GM06990 (cell line): ENCODE data around the gene MYRFL.

Experiments used
- DNase-seq: peaks from one replicate; pipeline ENCODE4 v3.0.0-alpha.2; 2011; ENCODE audit not compliant: insufficient read length; ENCODE audit errors: extremely low read depth
- H3K27me3 ChIP-seq: replicated peaks from 2 replicates; pipeline ENCODE4 v1.6.0; 2011; ENCODE audit warnings: low read length; ENCODE audit not compliant: control insufficient read depth, insufficient read depth
- H3K36me3 ChIP-seq: 2 replicates; pipeline ENCODE4 v1.5.1; 2011; ENCODE audit warnings: low read length; ENCODE audit not compliant: control insufficient read depth, insufficient read depth
- H3K4me3 ChIP-seq: replicated peaks from 2 replicates; pipeline ENCODE4 v1.5.1; 2011; ENCODE audit warnings: low read depth, mild to moderate bottlenecking, control low read depth, low read length
- TF ChIP-seq, protein P1 (sequence below): IDR thresholded peaks from 2 replicates; pipeline ENCODE4 v1.5.1; 2011; ENCODE audit warnings: low read length, control low read depth, mild to moderate bottlenecking, inconsistent platforms; ENCODE audit not compliant: insufficient read depth, poor library complexity, severe bottlenecking

The MYRFL gene

DNA sequence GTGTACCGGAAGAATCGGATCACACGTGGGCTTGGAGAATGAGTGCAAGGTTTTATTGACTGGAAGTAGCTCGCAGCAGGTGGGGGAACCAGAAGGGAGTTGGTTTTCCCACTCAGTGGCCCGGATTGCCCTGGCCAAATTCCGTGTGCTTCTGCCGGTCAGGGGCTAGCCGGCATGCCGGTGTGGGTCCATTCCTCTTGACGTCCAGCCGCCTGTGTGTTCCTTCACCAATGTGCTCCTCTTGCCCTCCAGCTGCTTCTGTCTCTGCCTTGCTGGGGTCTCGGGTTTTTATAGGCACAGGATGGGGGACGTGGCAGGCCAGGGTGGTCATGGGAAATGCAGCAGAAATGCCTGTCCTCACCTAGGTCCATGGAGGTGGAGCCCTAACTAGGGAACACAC is 11.0 kb downstream of the MYRFL start:
- no peak overlapping the region for H3K4me3 ChIP-seq
- no peak for DNase-seq
- H3K27me3 ChIP-seq, result no peaks in the 10 kb centered on the region
- no peaks in the 10 kb centered on the region for H3K36me3 ChIP-seq
- TF ChIP-seq, protein P1, sequence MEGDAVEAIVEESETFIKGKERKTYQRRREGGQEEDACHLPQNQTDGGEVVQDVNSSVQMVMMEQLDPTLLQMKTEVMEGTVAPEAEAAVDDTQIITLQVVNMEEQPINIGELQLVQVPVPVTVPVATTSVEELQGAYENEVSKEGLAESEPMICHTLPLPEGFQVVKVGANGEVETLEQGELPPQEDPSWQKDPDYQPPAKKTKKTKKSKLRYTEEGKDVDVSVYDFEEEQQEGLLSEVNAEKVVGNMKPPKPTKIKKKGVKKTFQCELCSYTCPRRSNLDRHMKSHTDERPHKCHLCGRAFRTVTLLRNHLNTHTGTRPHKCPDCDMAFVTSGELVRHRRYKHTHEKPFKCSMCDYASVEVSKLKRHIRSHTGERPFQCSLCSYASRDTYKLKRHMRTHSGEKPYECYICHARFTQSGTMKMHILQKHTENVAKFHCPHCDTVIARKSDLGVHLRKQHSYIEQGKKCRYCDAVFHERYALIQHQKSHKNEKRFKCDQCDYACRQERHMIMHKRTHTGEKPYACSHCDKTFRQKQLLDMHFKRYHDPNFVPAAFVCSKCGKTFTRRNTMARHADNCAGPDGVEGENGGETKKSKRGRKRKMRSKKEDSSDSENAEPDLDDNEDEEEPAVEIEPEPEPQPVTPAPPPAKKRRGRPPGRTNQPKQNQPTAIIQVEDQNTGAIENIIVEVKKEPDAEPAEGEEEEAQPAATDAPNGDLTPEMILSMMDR, result no peak

DNA sequence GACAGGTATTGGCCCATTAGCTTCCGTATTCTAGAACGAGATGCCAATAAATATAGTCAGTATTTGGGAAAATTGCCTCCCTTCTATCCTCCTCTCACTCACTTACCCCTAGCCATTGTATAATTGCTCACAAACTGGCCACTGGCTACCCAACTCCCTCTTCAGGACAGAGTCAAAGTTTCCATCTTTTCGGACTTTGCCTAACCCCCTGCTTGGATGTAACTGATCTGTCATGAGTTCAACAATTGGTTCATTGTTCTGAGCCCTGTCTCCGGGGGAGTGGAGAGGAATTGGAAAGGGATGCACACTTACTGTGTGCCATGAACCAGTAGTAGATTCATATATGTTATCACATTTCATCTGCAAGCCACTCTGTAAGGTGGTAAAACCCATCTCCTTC is 12.2 kb downstream of the MYRFL start:
- TF ChIP-seq, protein P1, result no peak
- no peak for DNase-seq
- Histone ChIP-seq H3K36me3 (no peaks in the 10 kb centered on the region), H3K4me3 (no peak overlapping the region), H3K27me3 (no peaks in the 10 kb centered on the region)

DNA sequence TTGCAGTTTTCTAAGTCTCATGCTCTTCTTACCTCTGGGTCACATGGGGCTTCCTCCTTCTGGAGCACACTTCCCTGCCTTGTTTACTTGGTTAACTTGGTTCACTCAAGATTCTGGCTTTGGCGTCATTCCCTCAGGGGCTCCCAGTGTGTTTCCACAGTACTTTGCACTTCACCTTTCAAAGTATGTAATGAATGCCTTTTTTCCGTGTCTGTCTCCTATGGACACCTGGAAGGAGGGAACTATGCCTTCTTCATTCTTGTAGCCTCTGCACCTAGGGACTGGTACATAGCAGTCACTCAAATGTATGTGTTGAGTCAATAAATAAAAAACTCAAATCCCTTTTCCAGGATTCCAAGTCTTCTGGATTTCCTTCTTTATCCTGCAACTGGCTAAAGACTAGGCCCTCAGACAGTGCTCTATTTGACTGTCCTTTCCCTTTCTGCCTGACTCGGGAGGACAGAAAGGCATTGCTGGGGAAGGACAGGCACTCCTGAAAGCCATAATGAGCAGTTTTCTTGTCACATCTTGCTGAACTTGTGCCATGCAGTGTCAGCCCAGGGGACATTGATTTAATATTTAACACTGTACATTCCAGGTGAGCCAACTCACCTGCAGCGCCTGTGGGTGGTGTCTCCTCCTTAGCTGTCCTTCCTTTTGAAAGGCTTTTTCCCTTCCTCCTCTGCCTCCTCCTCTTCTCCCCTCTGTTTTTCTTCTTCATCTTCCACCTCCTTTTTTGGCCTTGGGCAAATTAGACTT is 12.8 kb downstream of the MYRFL start:
- H3K27me3 ChIP-seq, result no peaks in the 10 kb centered on the region
- TF ChIP-seq, protein P1, result no peak
- H3K4me3 ChIP-seq, result no peak overlapping the region
- no peak for DNase-seq
- H3K36me3 ChIP-seq, result no peaks in the 10 kb centered on the region

DNA sequence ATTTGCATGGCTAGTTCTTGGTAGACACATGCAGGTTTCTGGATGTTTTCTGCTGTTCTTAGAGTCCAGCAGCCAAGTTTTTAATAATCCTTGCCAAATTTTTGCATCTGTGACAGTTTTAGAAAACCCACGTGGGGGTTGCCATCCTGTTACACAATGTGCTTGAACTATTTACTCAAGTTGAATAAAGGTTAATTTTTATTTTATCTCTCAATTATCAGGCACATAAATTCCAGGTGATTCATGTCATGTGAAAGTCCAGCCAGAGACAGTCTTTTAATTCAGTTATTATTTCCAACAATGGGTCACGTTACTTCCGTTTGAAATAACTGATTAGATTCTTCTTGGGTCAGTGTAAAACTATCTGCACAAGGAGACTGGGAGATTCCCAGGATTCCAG is 15.7 kb downstream of the MYRFL start:
- TF ChIP-seq, protein P1, result no peak
- no peak overlapping the region for H3K4me3 ChIP-seq
- DNase-seq, result no peak

DNA sequence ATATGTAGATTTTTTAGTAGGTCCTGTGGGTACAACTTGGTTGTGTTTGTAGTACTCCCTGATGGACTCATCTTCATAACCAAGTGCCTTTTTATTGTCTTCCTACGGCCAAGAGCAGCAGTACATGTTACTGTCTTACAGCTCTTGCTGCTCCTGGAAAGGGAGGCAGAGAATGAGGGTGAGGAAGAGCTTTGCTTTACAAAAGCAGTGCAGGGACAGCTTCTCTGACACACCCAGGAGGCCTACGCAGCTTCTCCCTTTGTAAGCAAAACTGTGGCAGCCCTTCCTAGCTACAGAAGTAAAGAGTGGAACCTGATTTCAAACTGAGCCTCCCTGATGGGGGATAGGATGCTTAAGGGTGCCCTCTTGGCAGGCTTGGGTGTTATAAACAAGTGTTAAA is 18.6 kb downstream of the MYRFL start:
- TF ChIP-seq, protein P1, result no peak
- H3K27me3 ChIP-seq, result no peaks in the 10 kb centered on the region
- H3K36me3 ChIP-seq, result no peaks in the 10 kb centered on the region
- H3K4me3 ChIP-seq, result no peak overlapping the region
- DNase-seq, result no peak

More for the DNA sequence above, 15.7 kb downstream of the MYRFL start:
- Histone ChIP-seq H3K36me3 (no peaks in the 10 kb centered on the region), H3K27me3 (no peaks in the 10 kb centered on the region)
